ENCODE data around the gene PNMT. TPM values are rescaled to one million over a fixed set of nuclear protein-coding genes. Genes with fewer than 3 reads are reported as not detected.

PNMT gene
- total RNA-seq, 2 experiments from 2014 or later: not detected

DNA sequence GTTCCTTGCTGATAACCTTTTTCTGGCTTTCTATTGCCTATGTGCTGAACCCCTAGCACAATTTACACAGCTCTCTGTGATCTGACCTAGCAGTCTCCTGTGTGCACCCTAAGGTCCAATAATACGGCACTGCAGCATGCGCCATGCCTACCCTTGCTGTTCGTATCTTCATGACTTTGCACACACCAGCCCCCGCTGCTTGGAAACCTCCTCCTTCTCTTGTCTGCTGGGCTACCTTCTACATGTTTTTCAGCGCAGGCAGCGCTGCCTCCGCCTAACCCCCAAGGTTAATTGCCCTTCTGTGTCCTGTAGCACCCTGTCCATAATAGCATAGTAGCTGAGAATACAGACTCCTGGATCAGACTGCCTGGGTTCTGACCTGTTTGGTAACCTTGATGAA, 29.9 kb upstream of the PNMT start:
- Mint-ChIP-seq H3K9me3 (ENCODE audit: low read depth) (no peaks in the 10 kb centered on the region), H3K36me3 (peaks cover 1% of the 10 kb centered on the region), H3K27ac (peak overlapping the region; percentile 6), H3K4me1 (peaks cover 51% of the 10 kb centered on the region), H3K27me3 (no peaks in the 10 kb centered on the region), H3K4me3 (peak overlapping the region; percentile 90)
- no peak for ATAC-seq
- no peak for DNase-seq
- CTCF ChIA-PET: interaction anchor here (1.0 to 12.9 kb wide), 6 partner anchors 13 to 91 kb away, joined by 3 to 300 read pairs (median 5); partner anchors contain the start of genes PNMT and PPP1R1B

DNA sequence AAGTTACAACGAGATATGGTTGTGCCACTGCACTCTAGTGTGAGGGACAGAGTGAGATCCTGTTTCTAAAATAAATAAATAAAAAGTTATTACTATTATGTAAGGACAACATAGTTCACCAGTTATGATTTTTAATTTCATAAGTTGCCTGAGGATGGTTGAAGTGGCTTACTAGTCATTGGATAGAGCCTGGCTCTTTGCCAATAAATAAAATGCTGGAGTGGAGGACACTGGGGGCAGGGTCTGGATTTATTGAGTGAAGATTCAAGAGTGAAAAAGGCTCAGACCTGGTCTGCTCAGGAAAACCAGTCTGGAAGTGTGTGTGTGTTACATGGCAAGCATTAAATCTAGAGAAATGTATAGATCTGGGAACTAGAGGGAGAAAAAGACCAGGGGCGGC, 29.2 kb upstream of the PNMT start:
- CTCF ChIA-PET: interaction anchor here (1.2 to 12.9 kb wide), 4 partner anchors 15 to 92 kb away, joined by 3 to 300 read pairs (median 10); partner anchors contain the start of genes PNMT and PPP1R1B

DNA sequence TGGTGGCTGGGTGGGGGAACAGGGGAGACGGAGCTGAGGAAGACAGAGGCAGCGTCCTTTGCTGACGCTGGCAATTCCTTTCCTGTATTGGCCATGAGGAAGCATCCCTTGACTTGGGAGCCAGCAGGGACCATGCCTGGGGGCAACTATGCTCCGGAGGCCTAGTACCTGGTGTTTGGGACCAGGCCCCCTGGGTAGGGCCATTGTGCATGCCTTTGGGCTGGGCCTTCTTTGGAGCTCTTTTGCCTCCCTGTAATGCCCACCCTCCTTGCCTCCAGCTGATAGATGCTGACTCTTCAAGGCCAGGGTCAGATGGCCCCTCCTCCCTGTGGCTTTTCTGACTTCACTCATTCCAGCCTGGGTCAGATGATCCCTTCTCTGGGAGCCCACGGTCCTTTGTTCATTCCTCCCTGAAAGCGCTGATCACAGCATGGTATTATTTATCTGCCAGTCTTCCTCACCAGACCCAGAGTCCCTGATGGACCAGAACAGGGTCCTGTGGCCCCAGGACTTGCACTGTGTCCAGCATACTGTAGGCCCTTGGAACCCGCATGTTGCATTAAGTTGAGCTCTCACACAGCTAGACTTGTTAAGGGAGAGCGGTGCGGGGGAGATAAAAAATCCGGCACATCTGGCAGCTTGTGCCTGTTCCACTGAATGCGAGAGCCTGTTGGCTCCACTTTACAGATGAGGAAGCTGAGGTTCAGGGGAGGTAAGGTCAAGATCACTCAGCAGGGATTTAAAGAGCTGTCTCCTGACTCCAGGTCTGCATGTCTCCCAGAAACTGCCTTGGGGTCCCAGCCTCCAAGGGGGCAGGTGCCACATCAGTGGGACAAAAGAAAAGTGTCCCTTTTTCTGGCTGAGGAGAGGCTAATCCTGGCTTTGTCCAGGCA, 28.4 kb upstream of the PNMT start:
- DNase-seq: no peak
- no peaks in the 10 kb centered on the region for H3K27me3 Mint-ChIP-seq
- H3K27ac Mint-ChIP-seq: no peak overlapping the region
- H3K9me3 Mint-ChIP-seq (ENCODE audit: low read depth): no peaks in the 10 kb centered on the region
- peaks cover 1% of the 10 kb centered on the region for H3K36me3 Mint-ChIP-seq
- H3K4me1 Mint-ChIP-seq: peaks cover 53% of the 10 kb centered on the region
- ATAC-seq: no peak
- H3K4me3 Mint-ChIP-seq: no peak overlapping the region
- CTCF ChIA-PET: interaction anchor here (1.3 to 12.9 kb wide), 3 partner anchors 14 to 91 kb away, joined by 4 to 300 read pairs (median 17); partner anchors contain the start of gene PPP1R1B

More for the DNA sequence above, 29.2 kb upstream of the PNMT start:
- peaks cover 53% of the 10 kb centered on the region for H3K4me1 Mint-ChIP-seq
- no peak overlapping the region for H3K27ac Mint-ChIP-seq
- H3K36me3 Mint-ChIP-seq: peaks cover 1% of the 10 kb centered on the region
- no peak overlapping the region for H3K4me3 Mint-ChIP-seq
- no peak for DNase-seq
- H3K27me3 Mint-ChIP-seq: no peaks in the 10 kb centered on the region
- no peaks in the 10 kb centered on the region for H3K9me3 Mint-ChIP-seq (ENCODE audit: low read depth)
- no peak for ATAC-seq

DNA sequence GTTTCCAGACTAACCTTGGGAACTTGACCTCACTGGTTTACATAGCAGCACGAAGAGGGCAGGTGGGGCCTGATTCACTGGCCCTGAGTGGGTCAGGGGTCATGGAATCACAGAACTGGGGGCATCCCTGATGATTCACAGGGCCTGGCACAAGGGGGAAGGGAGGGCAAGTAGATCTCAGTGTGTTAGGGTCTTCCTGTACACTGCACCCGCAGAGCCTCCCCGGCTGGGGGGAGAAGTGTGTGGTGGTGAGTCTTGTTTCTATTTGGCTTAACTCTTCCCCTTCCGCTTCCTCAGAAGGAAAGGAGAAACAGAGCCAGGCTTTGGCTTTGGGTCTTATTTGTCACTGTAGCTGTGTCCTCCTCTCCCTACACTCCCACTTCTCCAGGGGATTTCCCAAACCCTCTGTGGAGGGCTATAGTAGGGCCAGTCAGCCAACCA, 27.6 kb upstream of the PNMT start:
- CTCF ChIA-PET: interaction anchor here (1.1 to 12.9 kb wide), 4 partner anchors 13 to 91 kb away, joined by 3 to 300 read pairs (median 10); partner anchors contain the start of gene PPP1R1B
- Mint-ChIP-seq H3K4me1 (peaks cover 54% of the 10 kb centered on the region), H3K27ac (no peak overlapping the region), H3K36me3 (peaks cover 3% of the 10 kb centered on the region), H3K4me3 (no peak overlapping the region), H3K27me3 (no peaks in the 10 kb centered on the region), H3K9me3 (ENCODE audit: low read depth) (no peaks in the 10 kb centered on the region)
- ATAC-seq (no peak), DNase-seq (no peak)

DNA sequence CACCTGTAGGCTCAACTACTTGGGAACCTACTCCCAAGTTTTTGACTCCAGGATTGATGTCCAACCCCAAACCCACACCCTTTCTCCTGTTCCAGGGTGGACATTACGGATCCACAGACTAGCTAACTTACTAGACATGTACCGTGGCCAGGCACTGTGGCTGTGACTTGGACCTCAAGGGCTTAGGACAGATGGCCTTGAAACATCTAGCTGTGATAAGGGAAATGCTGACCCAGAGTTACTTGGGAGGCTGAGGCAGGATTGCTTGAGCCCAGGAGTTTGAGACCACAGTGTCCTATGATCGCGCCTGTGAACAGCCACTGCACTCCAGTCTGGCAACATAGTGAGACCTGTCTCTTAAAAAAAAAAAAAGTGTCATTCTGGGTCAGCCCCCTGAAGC, 27.2 kb upstream of the PNMT start:
- no peak for DNase-seq
- Mint-ChIP-seq H3K4me1 (peaks cover 52% of the 10 kb centered on the region), H3K27ac (no peak overlapping the region), H3K4me3 (no peak overlapping the region), H3K36me3 (peaks cover 3% of the 10 kb centered on the region), H3K27me3 (no peaks in the 10 kb centered on the region), H3K9me3 (ENCODE audit: low read depth) (no peaks in the 10 kb centered on the region)
- CTCF ChIA-PET: interaction anchor here (1.1 to 18.0 kb wide), 4 partner anchors 12 to 91 kb away, joined by 3 to 307 read pairs (median 27); partner anchors contain the start of gene PPP1R1B
- no peak for ATAC-seq

DNA sequence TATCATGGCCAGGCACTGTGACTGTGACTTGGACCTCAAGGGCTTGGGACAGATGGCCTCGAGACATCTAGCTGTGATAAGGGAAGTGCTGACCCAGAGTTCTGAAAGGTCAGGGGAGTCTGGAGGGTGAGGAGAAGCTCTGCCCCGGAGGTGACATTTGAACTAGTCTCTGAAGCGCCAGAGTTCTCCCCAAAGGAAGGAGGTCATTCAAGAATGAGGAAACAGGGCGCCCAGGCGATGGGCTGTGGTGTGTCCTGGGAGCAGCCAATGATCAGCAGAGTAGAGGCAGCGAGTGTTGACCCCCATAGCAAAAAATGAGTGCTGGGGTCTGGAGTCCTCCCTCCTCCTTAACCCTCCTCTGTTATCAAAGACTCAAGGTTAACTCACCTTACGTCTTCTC, 26.4 kb upstream of the PNMT start:
- Mint-ChIP-seq H3K36me3 (peaks cover 3% of the 10 kb centered on the region), H3K4me3 (no peak overlapping the region), H3K27me3 (no peaks in the 10 kb centered on the region), H3K9me3 (ENCODE audit: low read depth) (no peaks in the 10 kb centered on the region), H3K27ac (no peak overlapping the region), H3K4me1 (peaks cover 45% of the 10 kb centered on the region)
- CTCF ChIA-PET: interaction anchor here (1.3 to 18.0 kb wide), 3 partner anchors 11 to 40 kb away, joined by 4 to 307 read pairs (median 50); partner anchors contain the start of gene PPP1R1B
- DNase-seq (no peak), ATAC-seq (no peak)

DNA sequence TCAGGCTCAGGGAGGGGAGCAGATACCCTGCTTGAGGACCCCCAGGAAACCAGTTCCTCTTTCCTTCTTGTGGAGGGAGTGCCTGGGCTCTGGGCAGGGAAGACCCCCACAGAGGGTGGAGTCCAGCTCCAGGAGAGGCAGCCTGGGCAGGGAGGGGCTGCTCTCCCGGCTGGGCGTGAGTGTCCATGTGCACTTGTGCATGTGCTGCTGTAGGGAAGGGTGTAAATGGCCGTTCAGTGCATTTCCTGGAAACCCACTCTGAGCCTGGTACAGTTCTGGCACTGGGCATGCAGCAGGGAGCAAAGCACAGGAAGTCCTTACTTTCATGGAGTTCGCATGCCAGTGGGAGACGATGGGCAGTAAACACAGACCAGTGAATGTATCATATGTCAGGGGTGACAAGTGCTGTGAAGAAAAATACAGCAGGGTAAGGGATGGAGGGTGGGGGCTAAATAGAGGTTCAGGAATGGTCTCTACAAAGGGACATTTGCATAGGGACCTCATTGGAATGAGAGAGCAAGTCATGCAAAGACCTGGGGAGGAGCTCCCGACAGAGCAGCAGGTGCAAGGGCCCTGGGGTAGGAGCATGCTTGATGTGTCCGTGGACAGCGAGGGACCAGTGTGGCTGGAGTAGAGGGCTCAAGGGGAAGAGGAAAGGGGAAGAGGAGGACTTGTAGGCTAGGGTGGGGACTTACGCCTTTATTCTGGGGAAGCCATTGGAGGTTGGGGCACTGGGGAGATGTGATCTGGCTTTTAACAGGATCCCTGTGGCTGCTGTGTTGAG, 25.8 kb upstream of the PNMT start:
- no peaks in the 10 kb centered on the region for H3K9me3 Mint-ChIP-seq (ENCODE audit: low read depth)
- DNase-seq: no peak
- CTCF ChIA-PET: interaction anchor here (0.7 to 18.0 kb wide), 5 partner anchors 10 to 317 kb away, joined by 3 to 307 read pairs (median 4); partner anchors contain the start of gene PPP1R1B
- H3K4me3 Mint-ChIP-seq: no peak overlapping the region
- no peak overlapping the region for H3K27ac Mint-ChIP-seq
- H3K4me1 Mint-ChIP-seq: peaks cover 45% of the 10 kb centered on the region
- H3K27me3 Mint-ChIP-seq: no peaks in the 10 kb centered on the region
- no peak for ATAC-seq
- peaks cover 3% of the 10 kb centered on the region for H3K36me3 Mint-ChIP-seq

DNA sequence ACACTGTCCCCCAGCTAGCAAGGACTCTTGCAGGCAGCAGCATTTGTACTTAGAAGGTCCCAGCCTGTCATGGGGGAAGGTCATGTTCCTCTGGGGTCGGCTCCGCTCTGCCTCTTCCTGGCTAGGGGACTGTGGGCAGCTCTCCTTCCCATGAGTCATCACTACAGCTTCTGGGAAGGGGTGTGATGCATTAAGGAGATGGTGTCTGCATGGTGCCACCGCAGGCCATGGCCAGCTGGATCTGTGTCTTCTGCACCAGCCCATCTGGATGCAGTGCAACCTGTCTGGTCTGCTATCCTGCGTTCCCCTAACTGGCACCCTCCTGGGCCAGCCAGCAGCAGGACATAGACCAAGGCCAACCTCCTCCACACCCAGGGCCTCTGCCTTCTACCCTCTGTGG, 25.0 kb upstream of the PNMT start:
- H3K9me3 Mint-ChIP-seq (ENCODE audit: low read depth): no peaks in the 10 kb centered on the region
- no peak overlapping the region for H3K27ac Mint-ChIP-seq
- peaks cover 37% of the 10 kb centered on the region for H3K4me1 Mint-ChIP-seq
- H3K27me3 Mint-ChIP-seq: no peaks in the 10 kb centered on the region
- no peak for ATAC-seq
- peaks cover 2% of the 10 kb centered on the region for H3K36me3 Mint-ChIP-seq
- DNase-seq: no peak
- CTCF ChIA-PET: interaction anchor here (0.7 to 18.0 kb wide), 5 partner anchors 10 to 317 kb away, joined by 3 to 307 read pairs (median 4); partner anchors contain the start of gene PPP1R1B
- H3K4me3 Mint-ChIP-seq: no peak overlapping the region

DNA sequence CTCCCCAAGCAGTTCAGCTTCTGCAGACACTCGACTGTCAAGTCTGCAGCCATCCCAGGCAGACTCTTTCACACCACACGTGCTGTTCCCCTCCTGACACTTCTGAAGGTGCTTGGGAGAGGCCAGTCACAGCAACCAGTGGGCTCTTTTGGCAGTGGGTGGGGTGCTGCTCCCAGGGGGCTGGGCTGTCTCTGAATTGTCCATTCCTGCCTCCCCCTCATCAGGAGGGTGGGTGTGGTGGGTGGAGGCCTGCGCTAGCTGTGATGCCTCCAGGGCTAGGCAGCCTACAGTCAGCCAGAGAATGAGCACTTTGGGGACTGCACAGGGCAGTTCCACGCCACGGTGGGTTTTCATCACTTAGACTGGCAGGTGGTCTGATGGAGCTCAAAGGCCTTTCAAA, 21.0 kb upstream of the PNMT start:
- H3K9me3 Mint-ChIP-seq (ENCODE audit: low read depth): no peaks in the 10 kb centered on the region
- ATAC-seq: no peak
- no peak overlapping the region for H3K27ac Mint-ChIP-seq
- H3K27me3 Mint-ChIP-seq: no peaks in the 10 kb centered on the region
- CTCF ChIA-PET: interaction anchor here (0.6 to 18.0 kb wide), 2 partner anchors 20 to 21 kb away, joined by 3 to 307 read pairs; partner anchors contain the start of genes PNMT and PPP1R1B
- DNase-seq: no peak
- H3K4me1 Mint-ChIP-seq: peaks cover 23% of the 10 kb centered on the region
- peaks cover 4% of the 10 kb centered on the region for H3K36me3 Mint-ChIP-seq
- no peak overlapping the region for H3K4me3 Mint-ChIP-seq

DNA sequence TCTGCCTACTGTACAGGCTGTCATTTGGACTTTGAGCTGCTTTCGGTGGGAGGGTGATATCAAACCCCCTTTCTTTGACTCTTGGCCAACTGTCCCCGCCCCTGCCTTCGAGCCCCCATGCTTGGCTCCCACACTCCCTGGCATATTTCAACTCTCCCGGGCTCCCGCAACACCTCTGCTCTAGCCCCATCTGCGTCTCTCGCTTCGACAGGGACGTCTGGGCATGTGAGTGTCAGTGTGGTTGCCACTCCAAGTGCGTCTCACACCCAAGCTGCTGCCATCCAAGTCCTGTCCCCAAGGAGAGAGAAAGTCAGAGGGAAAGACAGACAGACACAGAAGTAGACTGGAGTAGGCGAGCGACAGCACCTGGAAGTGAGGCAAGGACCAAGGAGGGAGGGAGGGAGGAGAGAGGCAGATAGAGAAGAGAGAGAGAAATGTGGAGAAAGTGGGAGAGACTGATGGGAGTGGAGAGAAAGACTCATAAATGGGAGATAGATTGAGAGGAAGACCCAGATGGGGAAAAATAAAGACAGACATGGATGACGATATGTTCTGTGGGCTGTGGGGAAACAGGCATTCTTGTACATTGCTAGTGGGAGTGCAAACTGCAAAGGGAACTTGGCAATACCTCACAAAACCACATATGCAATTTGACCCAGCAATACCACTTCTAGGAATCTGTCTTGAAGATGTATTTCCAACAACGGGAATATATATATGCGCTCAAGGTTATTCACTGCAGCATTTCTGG, 19.5 kb upstream of the PNMT start:
- ATAC-seq: no peak
- Mint-ChIP-seq H3K4me3 (no peak overlapping the region), H3K27me3 (no peaks in the 10 kb centered on the region), H3K9me3 (ENCODE audit: low read depth) (no peaks in the 10 kb centered on the region), H3K4me1 (peaks cover 13% of the 10 kb centered on the region), H3K27ac (no peak overlapping the region), H3K36me3 (peaks cover 4% of the 10 kb centered on the region)
- CTCF ChIA-PET: interaction anchor here (1.2 to 18.0 kb wide), 2 partner anchors 22 kb away, joined by 3 to 307 read pairs; partner anchors contain the start of gene PPP1R1B
- DNase-seq: no peak

DNA sequence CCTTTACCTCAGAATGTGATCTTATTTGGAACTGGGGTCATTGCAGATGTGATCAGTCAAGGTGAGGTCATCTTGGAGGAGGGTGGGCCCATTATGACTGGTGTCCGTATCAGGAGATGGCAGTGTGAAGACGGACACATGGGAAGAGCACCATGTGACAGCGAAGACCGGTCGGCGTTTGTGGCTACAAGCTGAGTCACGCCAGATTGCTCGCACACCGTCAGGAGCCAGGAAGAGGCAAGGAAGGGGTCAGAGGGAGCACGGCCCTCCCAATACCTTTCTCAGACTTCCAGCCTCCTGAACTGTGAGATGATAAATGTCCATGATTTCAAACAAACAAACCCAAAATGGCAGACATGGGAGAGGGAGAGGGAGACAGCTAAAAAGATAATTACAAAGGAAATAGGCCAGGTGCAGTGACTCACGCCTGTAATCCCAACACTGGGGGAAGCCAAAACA, 18.1 kb upstream of the PNMT start:
- CTCF ChIA-PET: interaction anchor here (0.6 to 18.0 kb wide), 8 partner anchors 7 to 80 kb away, joined by 3 to 307 read pairs (median 5); partner anchors contain the start of genes MIEN1, PNMT and PPP1R1B
- no peak overlapping the region for H3K27ac Mint-ChIP-seq
- no peaks in the 10 kb centered on the region for H3K9me3 Mint-ChIP-seq (ENCODE audit: low read depth)

DNA sequence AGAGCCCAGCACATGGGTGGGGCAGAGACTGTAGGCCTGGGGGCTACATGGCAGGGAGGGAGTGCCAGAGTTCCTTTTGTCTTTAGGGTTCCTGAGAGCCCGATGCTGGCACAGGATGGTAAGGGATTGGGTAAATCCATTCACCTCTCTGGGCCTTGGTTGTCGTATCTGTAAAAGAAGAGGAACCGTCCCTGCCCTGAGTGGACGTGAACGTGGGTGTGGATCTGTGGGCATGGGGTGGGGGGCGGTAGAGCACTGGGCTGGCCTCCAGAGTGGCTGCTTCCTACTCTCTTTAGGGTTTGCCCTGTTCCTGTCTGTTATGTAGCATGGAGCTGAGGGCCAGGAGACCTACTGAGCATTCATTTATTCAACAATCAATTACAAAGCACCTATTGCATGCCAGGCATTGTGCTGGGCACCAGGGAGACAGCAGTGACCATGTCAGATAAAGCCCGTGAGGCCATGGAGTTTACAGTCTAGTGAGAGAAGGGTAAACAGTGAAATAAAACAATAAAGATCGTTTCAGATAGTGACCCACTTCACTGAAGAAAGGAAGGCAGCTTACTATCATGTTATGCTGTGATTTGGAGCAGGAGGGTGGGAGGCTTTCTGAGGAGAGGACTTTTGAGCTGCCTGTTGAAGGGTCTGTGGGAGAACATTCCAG, 16.2 kb upstream of the PNMT start:
- H3K4me1 Mint-ChIP-seq: peaks cover 12% of the 10 kb centered on the region
- ATAC-seq (no peak), DNase-seq (no peak)
- no peaks in the 10 kb centered on the region for H3K27me3 Mint-ChIP-seq
- H3K27ac Mint-ChIP-seq: no peak overlapping the region
- CTCF ChIA-PET: interaction anchor here (0.9 to 18.0 kb wide), 10 partner anchors 9 to 104 kb away, joined by 3 to 307 read pairs (median 11); partner anchors contain the start of genes PNMT, PPP1R1B and TCAP
- no peaks in the 10 kb centered on the region for H3K9me3 Mint-ChIP-seq (ENCODE audit: low read depth)
- peaks cover 2% of the 10 kb centered on the region for H3K36me3 Mint-ChIP-seq
- H3K4me3 Mint-ChIP-seq: no peak overlapping the region

More for the DNA sequence above, 18.1 kb upstream of the PNMT start:
- Mint-ChIP-seq H3K4me3 (no peak overlapping the region), H3K27me3 (no peaks in the 10 kb centered on the region), H3K36me3 (peaks cover 4% of the 10 kb centered on the region), H3K4me1 (peaks cover 13% of the 10 kb centered on the region)
- no peak for ATAC-seq
- no peak for DNase-seq

All from activated CD8-positive, alpha-beta memory T cell treated with anti-CD3 and anti-CD28 coated beads, Interleukin-2, amount 10 ng/mL, durations not matched to agents 7 days and 5 days (primary cell).